Choroid plexus epithelial cell (primary cell): ENCODE measurements around the gene MTMR12.

Experiments
- DNase-seq: peaks from one replicate; pipeline ENCODE4 v3.0.0-alpha.2; 2010; ENCODE audit warnings: low read depth
- H3K4me3 ChIP-seq: 2 replicates; pipeline ENCODE4 v1.5.1; 2011; ENCODE audit warnings: low read depth, mild to moderate bottlenecking, control low read depth, low read length, moderate library complexity
- CTCF ChIP-seq: conservative IDR thresholded peaks from 2 replicates; pipeline ENCODE4 v1.5.1; 2011; ENCODE audit warnings: low read depth, mild to moderate bottlenecking, control low read depth, inconsistent platforms, low read length, moderate library complexity

MTMR12 gene

GRCh38 chr5:32244017-32244416, 68.7 kb downstream of the MTMR12 start:
- H3K4me3 ChIP-seq: no peak overlapping the region
- DNase-seq: no peak
- no peak for TF ChIP-seq CTCF

- no peak for TF ChIP-seq CTCF
- DNase-seq: no peak
- H3K4me3 ChIP-seq: no peak overlapping the region
Observed at GRCh38 chr5:32241034-32241783, 71.5 kb downstream of the MTMR12 start.

- H3K4me3 ChIP-seq: no peak overlapping the region
- no peak for TF ChIP-seq CTCF
- no peak for DNase-seq
Observed at GRCh38 chr5:32239385-32239784, 73.4 kb downstream of the MTMR12 start.

- DNase-seq: peak; percentile 87
- TF ChIP-seq CTCF: no peak
- no peak overlapping the region for H3K4me3 ChIP-seq
Observed at GRCh38 chr5:32233696-32234447, 78.9 kb downstream of the MTMR12 start.

- DNase-seq: no peak
- no peak for TF ChIP-seq CTCF
- no peak overlapping the region for H3K4me3 ChIP-seq
Observed at GRCh38 chr5:32233220-32233695, 79.5 kb downstream of the MTMR12 start.

- H3K4me3 ChIP-seq: no peak overlapping the region
- peak; percentile 86 for TF ChIP-seq CTCF
- DNase-seq: peak; percentile 83
Observed at GRCh38 chr5:32232441-32233219, 80.1 kb downstream of the MTMR12 start.
